ENCODE data around the gene UBQLN2. TPM values are rescaled to one million over a fixed set of nuclear protein-coding genes. Genes with fewer than 3 reads are reported as not detected.

Gene UBQLN2
- total RNA-seq, 1 experiment from 2014 or later = 22.6 TPM

- no peaks in the 10 kb centered on the region for H3K27me3 Mint-ChIP-seq (ENCODE audit: insufficient read depth, unreplicated experiment)
- Histone ChIP-seq H3K27me3 (replicated peaks; ENCODE audit: control insufficient read depth, insufficient read depth, low read length) (no peaks in the 10 kb centered on the region), H3K36me3 (ENCODE audit: control insufficient read depth, insufficient read depth, low read length) (no peaks in the 10 kb centered on the region), H3K9me3 (no peaks in the 10 kb centered on the region), H3K4me1 (no peaks in the 10 kb centered on the region), H3K4me3 (ENCODE audit: low read depth, low read length) (no peak overlapping the region)
- intact Hi-C loops (cut with micrococcal nuclease; ENCODE audit: unreplicated experiment) = loop anchor here (5.0 kb wide), 1 partner anchor 127 kb away; the partner anchor contains the start of gene NBDY
- BruUV-seq (replicated peaks) = no TSS peak
- H3K4me1 Mint-ChIP-seq (ENCODE audit: low read depth, unreplicated experiment) = peaks cover 10% of the 10 kb centered on the region
- H3K4me3 Mint-ChIP-seq (ENCODE audit: unreplicated experiment) = no peak overlapping the region
- TF ChIP-seq CTCF (IDR thresholded peaks at IDR 0.05; ENCODE audit: insufficient read depth in 1 of 2, low read depth in 1 of 2, low read length in 1 of 2, severe bottlenecking in 1 of 2, unreplicated experiment in 1 of 2) = no peak
- H3K36me3 Mint-ChIP-seq (ENCODE audit: insufficient read depth, unreplicated experiment) = peaks cover 5% of the 10 kb centered on the region
- H3K9me3 Mint-ChIP-seq (ENCODE audit: unreplicated experiment) = no peaks in the 10 kb centered on the region
- ChIA-PET POLR2A (no interaction called here), CTCF (no interaction called here)
- H3K27ac Mint-ChIP-seq (ENCODE audit: unreplicated experiment) = no peak overlapping the region
- no peak for DNase-seq
Observed at GRCh38 chrX:56600141-56600540, 36.7 kb downstream of the UBQLN2 start.

- no peaks in the 10 kb centered on the region for H3K27me3 Mint-ChIP-seq (ENCODE audit: insufficient read depth, unreplicated experiment)
- no peaks in the 10 kb centered on the region for H3K9me3 ChIP-seq
- no peak overlapping the region for H3K4me3 Mint-ChIP-seq (ENCODE audit: unreplicated experiment)
- intact Hi-C loops (cut with micrococcal nuclease; ENCODE audit: unreplicated experiment) = loop anchor here (5.0 kb wide), 1 partner anchor 126 kb away; the partner anchor contains the start of gene NBDY
- H3K36me3 ChIP-seq (ENCODE audit: control insufficient read depth, insufficient read depth, low read length) = no peaks in the 10 kb centered on the region
- peaks cover 5% of the 10 kb centered on the region for H3K36me3 Mint-ChIP-seq (ENCODE audit: insufficient read depth, unreplicated experiment)
- H3K4me1 ChIP-seq = no peaks in the 10 kb centered on the region
- DNase-seq = no peak
- BruUV-seq (replicated peaks) = no TSS peak
- H3K27me3 ChIP-seq (replicated peaks; ENCODE audit: control insufficient read depth, insufficient read depth, low read length) = no peaks in the 10 kb centered on the region
- H3K4me1 Mint-ChIP-seq (ENCODE audit: low read depth, unreplicated experiment) = peaks cover 10% of the 10 kb centered on the region
- H3K4me3 ChIP-seq (ENCODE audit: low read depth, low read length) = no peak overlapping the region
- no peaks in the 10 kb centered on the region for H3K9me3 Mint-ChIP-seq (ENCODE audit: unreplicated experiment)
- CTCF ChIA-PET = no interaction called here
- no peak overlapping the region for H3K27ac Mint-ChIP-seq (ENCODE audit: unreplicated experiment)
- no peak for TF ChIP-seq CTCF (IDR thresholded peaks at IDR 0.05; ENCODE audit: insufficient read depth in 1 of 2, low read depth in 1 of 2, low read length in 1 of 2, severe bottlenecking in 1 of 2, unreplicated experiment in 1 of 2)
- POLR2A ChIA-PET = no interaction called here
Observed at GRCh38 chrX:56600987-56601386, 37.6 kb downstream of the UBQLN2 start.

- Mint-ChIP-seq H3K27ac (ENCODE audit: unreplicated experiment) (no peak overlapping the region), H3K27me3 (ENCODE audit: insufficient read depth, unreplicated experiment) (peaks cover 2% of the 10 kb centered on the region), H3K36me3 (ENCODE audit: insufficient read depth, unreplicated experiment) (no peaks in the 10 kb centered on the region), H3K9me3 (ENCODE audit: unreplicated experiment) (no peaks in the 10 kb centered on the region), H3K4me3 (ENCODE audit: unreplicated experiment) (no peak overlapping the region), H3K4me1 (ENCODE audit: low read depth, unreplicated experiment) (no peaks in the 10 kb centered on the region)
- H3K4me1 ChIP-seq = no peaks in the 10 kb centered on the region
- intact Hi-C loops (cut with micrococcal nuclease; ENCODE audit: unreplicated experiment) = no loop called here
- ChIA-PET CTCF (no interaction called here), POLR2A (no interaction called here)
- H3K4me3 ChIP-seq (ENCODE audit: low read depth, low read length) = no peak overlapping the region
- TF ChIP-seq CTCF (IDR thresholded peaks at IDR 0.05; ENCODE audit: insufficient read depth in 1 of 2, low read depth in 1 of 2, low read length in 1 of 2, severe bottlenecking in 1 of 2, unreplicated experiment in 1 of 2) = no peak
- no peaks in the 10 kb centered on the region for H3K36me3 ChIP-seq (ENCODE audit: control insufficient read depth, insufficient read depth, low read length)
- no peaks in the 10 kb centered on the region for H3K9me3 ChIP-seq
- DNase-seq = no peak
- no peaks in the 10 kb centered on the region for H3K27me3 ChIP-seq (replicated peaks; ENCODE audit: control insufficient read depth, insufficient read depth, low read length)
- no TSS peak for BruUV-seq (replicated peaks)
Observed at GRCh38 chrX:56615282-56615681, 51.9 kb downstream of the UBQLN2 start.

Other genes starting within 250 kb of the UBQLN2 start
- gene NBDY, start 165.6 kb downstream of the UBQLN2 start, total RNA-seq (2022) = 27.9 and 29.4 TPM in 2 replicates